ENCODE measurements around the gene FAM20C. TPM values are rescaled to one million over a fixed set of nuclear protein-coding genes. Genes with fewer than 3 reads are reported as not detected.

FAM20C gene
- total and polyA plus RNA-seq, 2 of the 8 experiments (the other 6 are each of a cell fraction or from before 2014, with no cell fraction given): 9.5 to 34.8 TPM

DNA sequence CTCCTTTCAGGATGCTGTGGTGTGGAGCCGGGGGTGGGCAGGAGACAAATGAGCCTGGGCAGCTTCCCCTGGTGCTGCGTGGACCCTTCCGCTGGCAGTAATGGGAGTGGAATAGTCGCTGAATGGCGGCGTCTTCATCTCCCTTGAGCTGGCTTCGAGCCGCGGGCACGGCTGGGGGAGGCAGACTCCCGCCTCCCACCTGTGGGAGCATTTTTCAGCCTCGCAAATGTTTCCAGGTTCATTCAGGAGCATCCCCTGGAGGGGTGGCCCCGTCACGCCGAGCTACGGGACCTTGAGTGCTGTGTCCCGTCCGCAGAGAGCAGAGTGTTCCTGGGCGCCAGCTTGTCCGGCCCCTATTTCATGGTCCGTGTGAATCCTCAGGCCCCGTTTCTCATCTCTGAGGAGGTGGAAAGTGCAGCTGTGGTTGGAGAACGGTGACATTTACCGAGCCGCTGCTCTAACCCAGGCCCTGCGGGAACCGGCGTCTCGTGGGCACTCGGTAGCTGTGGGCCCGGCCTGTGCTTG is 18.1 kb downstream of the FAM20C start:
- no peak overlapping the region for H3K4me3 ChIP-seq (ENCODE audit: extremely low read depth in 1 of 4, insufficient read depth in 2 of 4, low read depth in 3 of 4, low read length in 4 of 4)
- H3K4ac ChIP-seq (replicated peaks; ENCODE audit: insufficient read length, low read depth, low read length): no peak overlapping the region
- no peak overlapping the region for H3K9ac ChIP-seq (replicated peaks in 1 of 4; ENCODE audit: extremely low read depth in 1 of 4, low read depth in 3 of 4, low read length in 3 of 4)
- H3K79me1 ChIP-seq (ENCODE audit: low read depth, low read length): peaks cover 4% of the 10 kb centered on the region
- peaks cover 0 to 15% of the 10 kb centered on the region in 2 experiments for H4K20me1 ChIP-seq (replicated peaks in 1 of 2; ENCODE audit: control insufficient read depth in 1 of 2, insufficient read depth in 2 of 2, low read length in 2 of 2)
- H3K4me2 ChIP-seq (ENCODE audit: insufficient read depth in 1 of 2, low read depth in 2 of 2, low read length in 2 of 2): no peak overlapping the region
- no peak overlapping the region for H2BK12ac ChIP-seq (ENCODE audit: low read depth, low read length)
- no peak for FAIRE-seq
- no peak overlapping the region for H2AK5ac ChIP-seq (ENCODE audit: low read depth, low read length)
- H2AFZ ChIP-seq (ENCODE audit: low read length): no peak overlapping the region
- H2BK15ac ChIP-seq (ENCODE audit: low read length): no peak overlapping the region
- CTCF ChIA-PET (ENCODE audit: partially characterized antibody): interaction anchor here (0.9 to 4.3 kb wide), 9 partner anchors 10 to 151 kb away, joined by 3 to 37 read pairs (median 4); no protein-coding TSS in a partner anchor
- peaks cover 0 to 12% (median 3%) of the 10 kb centered on the region in 4 experiments; a peak in 3 of 8 replicates for H3K36me3 ChIP-seq (ENCODE audit: control insufficient read depth in 2 of 4, insufficient read depth in 4 of 4, low read length in 3 of 4)
- no peak overlapping the region for H4K8ac ChIP-seq (ENCODE audit: extremely low read depth, insufficient read depth, low read length)
- POLR2A ChIA-PET (ENCODE audit: partially characterized antibody): interaction anchor here (0.8 kb wide), 1 partner anchor 22 kb away, joined by 3 read pairs; no protein-coding TSS in a partner anchor
- H3K79me2 ChIP-seq (ENCODE audit: control insufficient read depth in 1 of 2, insufficient read depth in 2 of 2, low read length in 2 of 2): peaks cover 0 to 14% of the 10 kb centered on the region in 2 experiments; a peak in 1 of 4 replicates
- H4K91ac ChIP-seq (replicated peaks; ENCODE audit: insufficient read length, low read length): no peak overlapping the region
- H3K23me2 ChIP-seq (ENCODE audit: low read depth, low read length): peaks cover 2% of the 10 kb centered on the region; the same call in 1 of the 2 replicates
- no peaks in the 10 kb centered on the region for H3K9me3 ChIP-seq (ENCODE audit: insufficient read depth in 2 of 2, low read depth in 1 of 2, low read length in 1 of 2)
- H3K23ac ChIP-seq (ENCODE audit: insufficient read length): no peak overlapping the region
- no peak for DNase-seq (ENCODE audit: low read depth in 1 of 2, low spot score in 2 of 2)
- no peak overlapping the region for H2BK120ac ChIP-seq (replicated peaks; ENCODE audit: low read depth, low read length)
- 94% methylated on average over 29 of the region's 31 CpGs; no CpG with 5 or more reads in 1 of the 2 experiments for WGBS, 2 experiments (ENCODE audit: extremely low coverage in 1 of 2, insufficient coverage in 1 of 2, insufficient read length in 1 of 2, insufficient replicate concordance in 2 of 2, low coverage in 1 of 2, low lambda C conversion rate in 2 of 2, missing lambda C conversion rate in 1 of 2)
- no peaks in the 10 kb centered on the region for H3K27me3 ChIP-seq (replicated peaks in 1 of 4; ENCODE audit: control insufficient read depth in 3 of 4, extremely low read depth in 1 of 4, insufficient read depth in 3 of 4, low read length in 3 of 4)
- peaks cover 0 to 7% (median 0%) of the 10 kb centered on the region in 4 experiments; a peak in 1 of 7 replicates for H3K4me1 ChIP-seq (replicated peaks in 1 of 4; ENCODE audit: control insufficient read depth in 3 of 4, insufficient read depth in 4 of 4, low read length in 3 of 4)
- H3K14ac ChIP-seq (ENCODE audit: insufficient read length): no peak overlapping the region
- no peak overlapping the region for H4K5ac ChIP-seq (ENCODE audit: insufficient read length, low read depth, low read length)
- no peak overlapping the region for H3K56ac ChIP-seq (replicated peaks; ENCODE audit: insufficient read length, low read depth, low read length)
- no peak overlapping the region for H3K18ac ChIP-seq (ENCODE audit: extremely low read depth, low read length)
- no peak overlapping the region for H2BK20ac ChIP-seq (ENCODE audit: low read length)
- no peak overlapping the region for H2BK5ac ChIP-seq (ENCODE audit: low read depth, low read length)
- no peak overlapping the region for H3K27ac ChIP-seq (ENCODE audit: low read depth, low read length)
- no peak for TF ChIP-seq POLR2A (IDR thresholded peaks at IDR 0.05; ENCODE audit: control extremely low read depth in 1 of 2, low read depth in 2 of 2, low read length in 2 of 2)
- TF ChIP-seq, protein P1, sequence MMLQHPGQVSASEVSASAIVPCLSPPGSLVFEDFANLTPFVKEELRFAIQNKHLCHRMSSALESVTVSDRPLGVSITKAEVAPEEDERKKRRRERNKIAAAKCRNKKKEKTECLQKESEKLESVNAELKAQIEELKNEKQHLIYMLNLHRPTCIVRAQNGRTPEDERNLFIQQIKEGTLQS (IDR thresholded peaks at IDR 0.05; ENCODE audit: insufficient read depth, low read depth, low read length): no peak
- no peak for TF ChIP-seq TBP (IDR thresholded peaks at IDR 0.05; ENCODE audit: low read depth, low read length)
- no peak for TF ChIP-seq GTF2F1 (IDR thresholded peaks at IDR 0.05; ENCODE audit: borderline replicate concordance, low read depth, low read length)
- TF ChIP-seq CREB1 (IDR thresholded peaks at IDR 0.05): no peak
- TF ChIP-seq SRF (IDR thresholded peaks at IDR 0.05; ENCODE audit: low read depth, low read length): no peak
- TF ChIP-seq RBBP5 (IDR thresholded peaks at IDR 0.05; ENCODE audit: borderline replicate concordance, low read depth, low read length): no peak
- TF ChIP-seq ASH2L (IDR thresholded peaks at IDR 0.05; ENCODE audit: low read length): no peak
- TF ChIP-seq BRCA1 (IDR thresholded peaks at IDR 0.05; ENCODE audit: low read depth, low read length): no peak
- TF ChIP-seq POU5F1 (IDR thresholded peaks at IDR 0.05; ENCODE audit: low read depth, low read length): no peak
- no peak for TF ChIP-seq SP2 (IDR thresholded peaks at IDR 0.05; ENCODE audit: low read length)
- TF ChIP-seq ZNF274 (IDR thresholded peaks at IDR 0.05; ENCODE audit: borderline replicate concordance, extremely low read depth, low read length): no peak
- TF ChIP-seq PHF8 (conservative IDR thresholded peaks at IDR 0.05; ENCODE audit: low read depth, low read length): no peak
- TF ChIP-seq TAF7 (optimal IDR thresholded peaks at IDR 0.05; ENCODE audit: borderline replicate concordance, low read depth, low read length): no peak
